ENCODE results near the gene GARIN5B.

DNA sequence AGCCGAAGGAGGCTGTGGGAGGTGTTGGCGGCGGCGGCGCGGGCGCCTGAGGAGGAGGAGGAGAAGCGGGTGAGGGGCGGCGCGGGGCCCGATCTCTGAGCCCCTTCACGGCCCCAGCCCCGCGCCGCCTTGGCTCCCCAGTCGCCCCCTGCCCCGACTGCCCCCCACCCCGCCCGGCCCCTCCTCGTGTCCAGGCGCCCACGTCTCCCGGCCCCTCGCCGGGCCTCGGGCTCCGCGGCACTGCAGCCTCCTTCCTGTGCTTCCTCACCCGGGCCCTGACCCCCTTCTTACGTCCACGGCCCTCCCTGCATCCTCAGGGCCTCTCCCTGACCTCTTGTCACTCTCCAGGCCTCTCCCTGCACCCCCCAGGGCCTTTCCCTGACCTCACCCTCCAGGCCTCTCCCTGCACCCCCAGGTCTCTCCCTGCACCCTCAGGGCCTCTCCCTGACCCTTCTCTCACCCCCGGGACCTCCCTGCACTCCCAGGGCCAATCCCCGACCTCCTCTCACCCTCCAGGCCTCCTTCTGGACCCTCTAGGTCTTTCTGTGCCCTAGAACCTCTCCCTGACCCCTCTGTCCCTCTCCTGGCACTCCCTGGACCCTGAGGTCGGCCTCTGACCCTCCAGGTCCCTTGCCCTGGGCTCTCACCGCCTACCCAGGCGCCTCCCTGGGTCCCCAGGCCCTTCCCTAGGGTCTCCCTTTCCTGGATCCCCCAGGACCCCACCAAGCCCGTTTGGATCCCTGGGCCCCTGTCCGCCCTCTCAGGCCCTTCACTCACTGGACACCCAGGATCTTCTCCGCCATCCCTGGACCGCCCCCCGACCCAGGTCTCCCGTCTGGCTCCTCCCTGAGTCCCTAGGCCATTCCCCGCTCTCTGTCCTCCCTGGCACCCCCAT is 22.9 kb downstream of the GARIN5B start:
- TF ChIP-seq FOXK2 (IDR thresholded peaks at IDR 0.05) = no peak
- no peak for TF ChIP-seq BHLHE40 (IDR thresholded peaks at IDR 0.05; ENCODE audit: borderline replicate concordance)
- TF ChIP-seq FOXM1 (IDR thresholded peaks at IDR 0.05; ENCODE audit: borderline replicate concordance) = no peak
- TF ChIP-seq PKNOX1 (IDR thresholded peaks at IDR 0.05) = no peak
- TF ChIP-seq FOXA1 (IDR thresholded peaks at IDR 0.05) = no peak
- TF ChIP-seq SP1 (IDR thresholded peaks at IDR 0.05) = no peak

All from HEK293T (cell line).